Measurements from ENCODE around the gene GSE1.
A peak's percentile ranks its signal among the peaks of the same experiment; 100 is the strongest.

GSE1 gene

DNA sequence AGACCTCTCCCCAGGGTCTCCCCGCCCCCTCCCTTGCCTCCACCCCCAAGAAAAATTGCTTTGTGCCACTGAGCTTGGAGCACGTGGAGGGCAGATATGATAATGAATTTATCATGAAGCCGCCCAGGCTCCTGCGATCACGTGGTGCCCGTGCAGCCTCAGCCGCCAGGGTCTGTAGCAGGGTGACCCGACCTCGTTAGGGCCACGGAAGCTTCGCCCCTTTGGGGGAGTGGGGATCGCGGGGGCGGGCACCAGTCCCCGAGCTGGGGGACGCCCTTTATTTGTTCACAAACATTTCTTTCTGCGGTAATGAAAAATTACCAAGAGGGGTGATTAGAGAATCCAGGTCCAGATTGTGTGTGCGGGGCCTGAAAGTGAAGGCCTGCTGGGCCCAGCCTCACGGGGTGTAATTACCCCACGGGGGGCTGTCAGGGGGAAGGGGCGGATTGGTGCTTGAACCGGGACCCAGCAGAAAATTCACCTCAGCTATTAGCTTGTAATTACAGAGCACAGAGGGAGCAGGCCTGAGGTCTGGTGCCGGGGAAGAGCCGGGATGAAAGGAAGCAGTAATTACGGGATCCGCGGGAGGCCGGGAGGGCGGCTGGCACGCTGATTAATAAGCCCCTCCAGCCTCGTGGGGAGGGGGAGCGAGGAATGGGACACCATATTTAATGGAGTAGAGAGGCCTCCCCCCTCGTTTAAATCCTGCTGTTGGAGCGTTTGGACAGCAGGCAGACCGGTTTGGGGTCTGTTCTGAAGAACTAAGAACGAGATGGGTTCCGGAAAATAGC is 13.3 kb downstream of the GSE1 start (continued):
- TF ChIP-seq HOXA7 (CRISPR knock-in tag; IDR thresholded peaks at IDR 0.05; ENCODE audit: borderline replicate concordance) (no peak), IKZF3 (tag by site-specific recombination; IDR thresholded peaks at IDR 0.05) (peak; percentile 84), ZBTB8A (tag by site-specific recombination; IDR thresholded peaks at IDR 0.05) (peak; percentile 94), ZNF19 (tag by site-specific recombination; IDR thresholded peaks at IDR 0.05; ENCODE audit: low read depth) (no peak), ZBTB48 (tag by site-specific recombination; IDR thresholded peaks at IDR 0.05) (no peak), ZFP69B (tag by site-specific recombination; IDR thresholded peaks at IDR 0.05) (no peak), ZNF510 (tag by site-specific recombination; IDR thresholded peaks at IDR 0.05; ENCODE audit: insufficient replicate concordance) (no peak), SP7 (tag by site-specific recombination; IDR thresholded peaks at IDR 0.05) (peak; percentile 100), ZNF114 (tag by site-specific recombination; IDR thresholded peaks at IDR 0.05) (no peak), ZNF76 (tag by site-specific recombination; IDR thresholded peaks at IDR 0.05; ENCODE audit: borderline replicate concordance, low read depth) (no peak), SETDB1 (IDR thresholded peaks at IDR 0.05; ENCODE audit: insufficient read length, low read length) (no peak), ZNF169 (tag by site-specific recombination; IDR thresholded peaks at IDR 0.05) (no peak), ZNF585B (tag by site-specific recombination; IDR thresholded peaks at IDR 0.05) (no peak), ZNF138 (tag by site-specific recombination; IDR thresholded peaks at IDR 0.05; ENCODE audit: borderline replicate concordance) (no peak), WT1 (tag by site-specific recombination; IDR thresholded peaks at IDR 0.05) (peak; percentile 75), ZNF843 (tag by site-specific recombination; IDR thresholded peaks at IDR 0.05) (peak; percentile 22; the same call in 1 of the 2 replicates), ZNF175 (tag by site-specific recombination; IDR thresholded peaks at IDR 0.05) (no peak), ZNF24 (tag by site-specific recombination; IDR thresholded peaks at IDR 0.05) (no peak), ZNF600 (tag by site-specific recombination; IDR thresholded peaks at IDR 0.05) (no peak), ZNF658 (tag by site-specific recombination; IDR thresholded peaks at IDR 0.05) (no peak)
- TF ChIP-seq, protein P1, sequence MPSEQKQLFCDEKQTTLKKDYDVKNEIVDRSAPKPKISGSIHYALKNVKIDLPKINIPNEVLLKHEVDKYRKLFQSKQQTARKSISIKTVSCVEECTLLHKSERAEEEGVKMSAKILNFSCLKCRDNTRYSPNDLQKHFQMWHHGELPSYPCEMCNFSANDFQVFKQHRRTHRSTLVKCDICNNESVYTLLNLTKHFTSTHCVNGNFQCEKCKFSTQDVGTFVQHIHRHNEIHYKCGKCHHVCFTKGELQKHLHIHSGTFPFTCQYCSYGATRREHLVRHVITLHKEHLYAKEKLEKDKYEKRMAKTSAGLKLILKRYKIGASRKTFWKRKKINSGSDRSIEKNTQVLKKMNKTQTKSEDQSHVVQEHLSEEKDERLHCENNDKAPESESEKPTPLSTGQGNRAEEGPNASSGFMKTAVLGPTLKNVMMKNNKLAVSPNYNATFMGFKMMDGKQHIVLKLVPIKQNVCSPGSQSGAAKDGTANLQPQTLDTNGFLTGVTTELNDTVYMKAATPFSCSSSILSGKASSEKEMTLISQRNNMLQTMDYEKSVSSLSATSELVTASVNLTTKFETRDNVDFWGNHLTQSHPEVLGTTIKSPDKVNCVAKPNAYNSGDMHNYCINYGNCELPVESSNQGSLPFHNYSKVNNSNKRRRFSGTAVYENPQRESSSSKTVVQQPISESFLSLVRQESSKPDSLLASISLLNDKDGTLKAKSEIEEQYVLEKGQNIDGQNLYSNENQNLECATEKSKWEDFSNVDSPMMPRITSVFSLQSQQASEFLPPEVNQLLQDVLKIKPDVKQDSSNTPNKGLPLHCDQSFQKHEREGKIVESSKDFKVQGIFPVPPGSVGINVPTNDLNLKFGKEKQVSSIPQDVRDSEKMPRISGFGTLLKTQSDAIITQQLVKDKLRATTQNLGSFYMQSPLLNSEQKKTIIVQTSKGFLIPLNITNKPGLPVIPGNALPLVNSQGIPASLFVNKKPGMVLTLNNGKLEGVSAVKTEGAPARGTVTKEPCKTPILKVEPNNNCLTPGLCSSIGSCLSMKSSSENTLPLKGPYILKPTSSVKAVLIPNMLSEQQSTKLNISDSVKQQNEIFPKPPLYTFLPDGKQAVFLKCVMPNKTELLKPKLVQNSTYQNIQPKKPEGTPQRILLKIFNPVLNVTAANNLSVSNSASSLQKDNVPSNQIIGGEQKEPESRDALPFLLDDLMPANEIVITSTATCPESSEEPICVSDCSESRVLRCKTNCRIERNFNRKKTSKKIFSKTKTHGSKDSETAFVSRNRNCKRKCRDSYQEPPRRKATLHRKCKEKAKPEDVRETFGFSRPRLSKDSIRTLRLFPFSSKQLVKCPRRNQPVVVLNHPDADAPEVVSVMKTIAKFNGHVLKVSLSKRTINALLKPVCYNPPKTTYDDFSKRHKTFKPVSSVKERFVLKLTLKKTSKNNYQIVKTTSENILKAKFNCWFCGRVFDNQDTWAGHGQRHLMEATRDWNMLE (tag by site-specific recombination; conservative IDR thresholded peaks at IDR 0.05; ENCODE audit: low read depth): no peak
- TF ChIP-seq, protein P2, sequence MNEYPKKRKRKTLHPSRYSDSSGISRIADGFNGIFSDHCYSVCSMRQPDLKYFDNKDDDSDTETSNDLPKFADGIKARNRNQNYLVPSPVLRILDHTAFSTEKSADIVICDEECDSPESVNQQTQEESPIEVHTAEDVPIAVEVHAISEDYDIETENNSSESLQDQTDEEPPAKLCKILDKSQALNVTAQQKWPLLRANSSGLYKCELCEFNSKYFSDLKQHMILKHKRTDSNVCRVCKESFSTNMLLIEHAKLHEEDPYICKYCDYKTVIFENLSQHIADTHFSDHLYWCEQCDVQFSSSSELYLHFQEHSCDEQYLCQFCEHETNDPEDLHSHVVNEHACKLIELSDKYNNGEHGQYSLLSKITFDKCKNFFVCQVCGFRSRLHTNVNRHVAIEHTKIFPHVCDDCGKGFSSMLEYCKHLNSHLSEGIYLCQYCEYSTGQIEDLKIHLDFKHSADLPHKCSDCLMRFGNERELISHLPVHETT (tag by site-specific recombination; IDR thresholded peaks at IDR 0.05): no peak
- TF ChIP-seq, protein P3, sequence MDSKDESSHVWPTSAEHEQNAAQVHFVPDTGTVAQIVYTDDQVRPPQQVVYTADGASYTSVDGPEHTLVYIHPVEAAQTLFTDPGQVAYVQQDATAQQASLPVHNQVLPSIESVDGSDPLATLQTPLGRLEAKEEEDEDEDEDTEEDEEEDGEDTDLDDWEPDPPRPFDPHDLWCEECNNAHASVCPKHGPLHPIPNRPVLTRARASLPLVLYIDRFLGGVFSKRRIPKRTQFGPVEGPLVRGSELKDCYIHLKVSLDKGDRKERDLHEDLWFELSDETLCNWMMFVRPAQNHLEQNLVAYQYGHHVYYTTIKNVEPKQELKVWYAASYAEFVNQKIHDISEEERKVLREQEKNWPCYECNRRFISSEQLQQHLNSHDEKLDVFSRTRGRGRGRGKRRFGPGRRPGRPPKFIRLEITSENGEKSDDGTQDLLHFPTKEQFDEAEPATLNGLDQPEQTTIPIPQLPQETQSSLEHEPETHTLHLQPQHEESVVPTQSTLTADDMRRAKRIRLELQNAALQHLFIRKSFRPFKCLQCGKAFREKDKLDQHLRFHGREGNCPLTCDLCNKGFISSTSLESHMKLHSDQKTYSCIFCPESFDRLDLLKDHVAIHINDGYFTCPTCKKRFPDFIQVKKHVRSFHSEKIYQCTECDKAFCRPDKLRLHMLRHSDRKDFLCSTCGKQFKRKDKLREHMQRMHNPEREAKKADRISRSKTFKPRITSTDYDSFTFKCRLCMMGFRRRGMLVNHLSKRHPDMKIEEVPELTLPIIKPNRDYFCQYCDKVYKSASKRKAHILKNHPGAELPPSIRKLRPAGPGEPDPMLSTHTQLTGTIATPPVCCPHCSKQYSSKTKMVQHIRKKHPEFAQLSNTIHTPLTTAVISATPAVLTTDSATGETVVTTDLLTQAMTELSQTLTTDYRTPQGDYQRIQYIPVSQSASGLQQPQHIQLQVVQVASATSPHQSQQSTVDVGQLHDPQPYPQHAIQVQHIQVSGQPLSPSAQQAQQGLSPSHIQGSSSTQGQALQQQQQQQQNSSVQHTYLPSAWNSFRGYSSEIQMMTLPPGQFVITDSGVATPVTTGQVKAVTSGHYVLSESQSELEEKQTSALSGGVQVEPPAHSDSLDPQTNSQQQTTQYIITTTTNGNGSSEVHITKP (tag by site-specific recombination; IDR thresholded peaks at IDR 0.05): no peak
- TF ChIP-seq, protein P4, sequence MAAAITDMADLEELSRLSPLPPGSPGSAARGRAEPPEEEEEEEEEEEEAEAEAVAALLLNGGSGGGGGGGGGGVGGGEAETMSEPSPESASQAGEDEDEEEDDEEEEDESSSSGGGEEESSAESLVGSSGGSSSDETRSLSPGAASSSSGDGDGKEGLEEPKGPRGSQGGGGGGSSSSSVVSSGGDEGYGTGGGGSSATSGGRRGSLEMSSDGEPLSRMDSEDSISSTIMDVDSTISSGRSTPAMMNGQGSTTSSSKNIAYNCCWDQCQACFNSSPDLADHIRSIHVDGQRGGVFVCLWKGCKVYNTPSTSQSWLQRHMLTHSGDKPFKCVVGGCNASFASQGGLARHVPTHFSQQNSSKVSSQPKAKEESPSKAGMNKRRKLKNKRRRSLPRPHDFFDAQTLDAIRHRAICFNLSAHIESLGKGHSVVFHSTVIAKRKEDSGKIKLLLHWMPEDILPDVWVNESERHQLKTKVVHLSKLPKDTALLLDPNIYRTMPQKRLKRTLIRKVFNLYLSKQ (tag by site-specific recombination; IDR thresholded peaks at IDR 0.05; ENCODE audit: borderline replicate concordance): no peak
- TF ChIP-seq, protein P5, sequence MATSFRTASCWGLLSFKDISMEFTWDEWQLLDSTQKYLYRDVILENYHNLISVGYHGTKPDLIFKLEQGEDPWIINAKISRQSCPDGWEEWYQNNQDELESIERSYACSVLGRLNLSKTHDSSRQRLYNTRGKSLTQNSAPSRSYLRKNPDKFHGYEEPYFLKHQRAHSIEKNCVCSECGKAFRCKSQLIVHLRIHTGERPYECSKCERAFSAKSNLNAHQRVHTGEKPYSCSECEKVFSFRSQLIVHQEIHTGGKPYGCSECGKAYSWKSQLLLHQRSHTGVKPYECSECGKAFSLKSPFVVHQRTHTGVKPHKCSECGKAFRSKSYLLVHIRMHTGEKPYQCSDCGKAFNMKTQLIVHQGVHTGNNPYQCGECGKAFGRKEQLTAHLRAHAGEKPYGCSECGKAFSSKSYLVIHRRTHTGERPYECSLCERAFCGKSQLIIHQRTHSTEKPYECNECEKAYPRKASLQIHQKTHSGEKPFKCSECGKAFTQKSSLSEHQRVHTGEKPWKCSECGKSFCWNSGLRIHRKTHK (tag by site-specific recombination; IDR thresholded peaks at IDR 0.05): no peak
